EH (cell line): ENCODE data around the gene GP5.

Source experiments
- DNase-seq: peaks from one replicate; pipeline ENCODE4 v3.0.0-alpha.2; 2015; ENCODE audit warnings: low read depth

The GP5 gene

GRCh38 chr3:194376241-194376560 is 22.9 kb downstream of the GP5 start:
- DNase-seq: no peak

- DNase-seq: no peak
These were observed 23.4 kb downstream of the GP5 start for GRCh38 chr3:194375473-194376240.

- no peak for DNase-seq
These were observed 24.1 kb downstream of the GP5 start for GRCh38 chr3:194374935-194375334.

- no peak for DNase-seq
These were observed 25.2 kb downstream of the GP5 start for GRCh38 chr3:194373899-194374298.

- DNase-seq: no peak
These were observed 26.0 kb downstream of the GP5 start for GRCh38 chr3:194373028-194373427.

GRCh38 chr3:194370753-194371152 is 28.3 kb downstream of the GP5 start:
- no peak for DNase-seq

- DNase-seq: peak; percentile 86
These were observed 29.4 kb downstream of the GP5 start, which contains the start of gene LRRC15 for GRCh38 chr3:194369522-194370279. TSS of gene LRRC15 (minus strand) at chr3:194369743. CDS start at chr3:194361043, 8,700 bp downstream.

GRCh38 chr3:194368918-194369317 is 30.1 kb downstream of the GP5 start:
- DNase-seq: no peak

GRCh38 chr3:194367992-194368841 is 30.8 kb downstream of the GP5 start:
- DNase-seq: peak; percentile 72

- DNase-seq: no peak
These were observed 33.0 kb downstream of the GP5 start for GRCh38 chr3:194365978-194366490.

- DNase-seq: no peak
These were observed 33.5 kb downstream of the GP5 start for GRCh38 chr3:194365526-194365925.

- peak; percentile 86 for DNase-seq
These were observed 34.2 kb downstream of the GP5 start for GRCh38 chr3:194364652-194365434.

- DNase-seq: no peak
These were observed 34.8 kb downstream of the GP5 start for GRCh38 chr3:194364314-194364651.

- DNase-seq: no peak
These were observed 38.5 kb downstream of the GP5 start for GRCh38 chr3:194360568-194360967.

GRCh38 chr3:194357681-194358080 is 41.4 kb downstream of the GP5 start:
- DNase-seq: no peak

- DNase-seq: no peak
These were observed 43.7 kb downstream of the GP5 start for GRCh38 chr3:194355379-194355778.

- no peak for DNase-seq
These were observed 44.8 kb downstream of the GP5 start for GRCh38 chr3:194354315-194354714.

GRCh38 chr3:194352667-194353246 is 46.3 kb downstream of the GP5 start:
- no peak for DNase-seq

GRCh38 chr3:194351952-194352536 is 47.0 kb downstream of the GP5 start:
- no peak for DNase-seq

GRCh38 chr3:194351080-194351672 is 47.9 kb downstream of the GP5 start, which contains the start of gene CPN2:
TSS of gene CPN2 (minus strand) at chr3:194351328. CDS start at chr3:194342702, 8,626 bp downstream.
- no peak for DNase-seq
